IMR-90 (cell line): ENCODE data around the gene PHACTR2. TPM values are rescaled to one million over a fixed set of nuclear protein-coding genes. Genes with fewer than 3 reads are reported as not detected.

ENCODE experiments used
- ATAC-seq: fragments of 200-7000 bp; cut with Tn5 transposase; 2 replicates; pipeline ENCODE4 v1.9.1; 2020; ENCODE audit warnings: low read depth, mild to moderate bottlenecking, moderate library complexity
- BruUV-seq: library from RNA; stranded (reverse); fragments of 400-500 nt; replicated peaks from 2 replicates; lab custom pipeline; 2021; lab: Mats Ljungman, UMichigan
- CTCF ChIA-PET: fragments of 300-600 bp; formaldehyde crosslinking; extraction: SDS; loops from one replicate; lab custom pipeline; 2021; ENCODE audit warnings: antibody characterized with exemption; lab: Yijun Ruan, JAX
- POLR2A ChIA-PET: fragments of 300-600 bp; sonication (Branson Sonifier 250); formaldehyde crosslinking; loops from one replicate; lab custom pipeline; 2022; ENCODE audit warnings: antibody characterized with exemption; ENCODE audit not compliant: unreplicated experiment; lab: Charles Lee
- DNase-seq: peaks from one replicate; pipeline ENCODE4 v3.0.0; 2013
- H2AFZ ChIP-seq: replicated peaks from 2 replicates; pipeline ENCODE3; 2013; ENCODE audit warnings: low read length, mild to moderate bottlenecking; ENCODE audit not compliant: poor library complexity
- H2AK5ac ChIP-seq: 2 replicates; pipeline ENCODE4 v1.6.1; 2013; ENCODE audit warnings: low read depth, low read length, inconsistent platforms
- H2AK9ac ChIP-seq: replicated peaks from 2 replicates; pipeline ENCODE3; 2013; ENCODE audit warnings: mild to moderate bottlenecking, low read depth, low read length, moderate library complexity; ENCODE audit not compliant: poor library complexity
- H2BK120ac ChIP-seq: 2 replicates; pipeline ENCODE4 v1.6.1; 2013; ENCODE audit warnings: low read depth, low read length, inconsistent platforms
- H2BK15ac ChIP-seq: 3 replicates; pipeline ENCODE4 v1.6.1; 2013; ENCODE audit warnings: low read depth, low read length, inconsistent platforms
- H2BK20ac ChIP-seq: 2 replicates; pipeline ENCODE4 v1.6.1; 2013; ENCODE audit warnings: low read depth, mild to moderate bottlenecking, inconsistent platforms, low read length, moderate library complexity
- H2BK5ac ChIP-seq: 2 replicates; pipeline ENCODE4 v1.6.1; 2013; ENCODE audit warnings: mild to moderate bottlenecking, low read depth, low read length, inconsistent platforms; ENCODE audit not compliant: poor library complexity, severe bottlenecking
- H3K14ac ChIP-seq: replicated peaks from 2 replicates; pipeline ENCODE4 v1.6.1; 2013; ENCODE audit warnings: low read depth, low read length, inconsistent platforms
- H3K18ac ChIP-seq: 2 replicates; pipeline ENCODE4 v1.6.1; 2013; ENCODE audit warnings: low read depth, low read length, control low read depth
- H3K23ac ChIP-seq: 2 replicates; pipeline ENCODE4 v1.6.1; 2013; ENCODE audit warnings: low read depth, low read length, inconsistent platforms
- H3K27ac ChIP-seq: 2 replicates; pipeline ENCODE4 v1.5.1; 2013; ENCODE audit warnings: mild to moderate bottlenecking, control low read depth, low read length; ENCODE audit not compliant: insufficient read depth
- H3K27me3 ChIP-seq: 2 replicates; pipeline ENCODE4 v1.6.1; 2013; ENCODE audit warnings: low read length; ENCODE audit not compliant: control insufficient read depth, insufficient read depth
- H3K36me3 ChIP-seq: 2 replicates; pipeline ENCODE4 v1.6.1; 2013; ENCODE audit warnings: low read length, mixed read lengths; ENCODE audit not compliant: control insufficient read depth, insufficient read depth
- H3K4ac ChIP-seq: 2 replicates; pipeline ENCODE4 v1.6.1; 2013; ENCODE audit warnings: low read depth, low read length, inconsistent platforms
- H3K4me1 ChIP-seq: 2 replicates; pipeline ENCODE4 v1.6.1; 2013; ENCODE audit warnings: low read length, mixed read lengths; ENCODE audit not compliant: control insufficient read depth, insufficient read depth
- H3K4me2 ChIP-seq: 2 replicates; pipeline ENCODE4 v1.6.1; 2013; ENCODE audit warnings: low read depth, mild to moderate bottlenecking, control low read depth, low read length, moderate library complexity
- H3K4me3 ChIP-seq: 2 replicates; pipeline ENCODE4 v1.5.1; 2013; ENCODE audit warnings: low read depth, mild to moderate bottlenecking, control low read depth, low read length, moderate library complexity; ENCODE audit not compliant: insufficient read depth
- H3K56ac ChIP-seq: 2 replicates; pipeline ENCODE4 v1.6.1; 2013; ENCODE audit warnings: low read length, inconsistent platforms; ENCODE audit not compliant: insufficient read depth; ENCODE audit errors: extremely low read depth
- H3K79me1 ChIP-seq, 2 experiments: 2 replicates each; pipeline ENCODE4 v1.6.1; 2013; ENCODE audit warnings: low read length in 2 of 2, inconsistent platforms in 1 of 2, low read depth in 1 of 2
- H3K9ac ChIP-seq: 2 replicates; pipeline ENCODE4 v1.6.1; 2013; ENCODE audit warnings: low read depth, low read length, control low read depth
- H3K9me1 ChIP-seq: 2 replicates; pipeline ENCODE4 v1.6.1; 2013; ENCODE audit warnings: low read length, inconsistent platforms; ENCODE audit not compliant: insufficient read depth
- H3K9me3 ChIP-seq: 2 replicates; pipeline ENCODE4 v1.6.1; 2013; ENCODE audit warnings: low read length; ENCODE audit not compliant: control insufficient read depth, insufficient read depth
- H4K20me1 ChIP-seq: 2 replicates; pipeline ENCODE4 v1.6.1; 2013; ENCODE audit warnings: low read length, inconsistent platforms; ENCODE audit not compliant: insufficient read depth
- H4K5ac ChIP-seq: 2 replicates; pipeline ENCODE4 v1.6.1; 2013; ENCODE audit warnings: mild to moderate bottlenecking, low read depth, low read length, control low read depth
- H4K8ac ChIP-seq, 2 experiments: 2 replicates each; pipeline ENCODE4 v1.6.1; 2013; ENCODE audit warnings: low read depth in 2 of 2, low read length in 2 of 2, control low read depth in 1 of 2, inconsistent platforms in 1 of 2
- H4K91ac ChIP-seq: 2 replicates; pipeline ENCODE4 v1.6.1; 2013; ENCODE audit warnings: low read depth, low read length, inconsistent platforms; ENCODE audit not compliant: insufficient read depth
- BHLHE40 ChIP-seq: fragments of 150-350 bp; IDR thresholded peaks from 2 replicates; pipeline ENCODE4 v1.6.1; 2016; ENCODE audit warnings: mild to moderate bottlenecking, low read depth, low read length
- CEBPB ChIP-seq: IDR thresholded peaks from 2 replicates; pipeline ENCODE4 v1.6.1; 2012; ENCODE audit warnings: low read depth, low read length, improper control_type of control experiment
- CHD1 ChIP-seq: IDR thresholded peaks from 2 replicates; pipeline ENCODE4 v1.6.1; 2012; ENCODE audit warnings: low read depth, low read length, improper control_type of control experiment
- FOS ChIP-seq: fragments of 150-350 bp; IDR thresholded peaks from 2 replicates; pipeline ENCODE4 v1.6.1; 2016; ENCODE audit warnings: low read depth, low read length
- MAFK ChIP-seq: IDR thresholded peaks from 2 replicates; pipeline ENCODE4 v1.6.1; 2012; ENCODE audit warnings: low read depth, low read length, improper control_type of control experiment
- MAZ ChIP-seq: IDR thresholded peaks from 2 replicates; pipeline ENCODE4 v1.6.1; 2012; ENCODE audit warnings: low read depth, mild to moderate bottlenecking, low read length, improper control_type of control experiment, moderate library complexity, borderline replicate concordance
- MXI1 ChIP-seq: IDR thresholded peaks from 2 replicates; pipeline ENCODE4 v1.6.1; 2012; ENCODE audit warnings: low read depth, mild to moderate bottlenecking, low read length, moderate library complexity, borderline replicate concordance
- NFE2L2 ChIP-seq: fragments of 150-350 bp; IDR thresholded peaks from 2 replicates; pipeline ENCODE4 v1.6.1; 2016; ENCODE audit warnings: low read depth, mild to moderate bottlenecking, low read length
- POLR2A ChIP-seq: IDR thresholded peaks from 2 replicates; pipeline ENCODE4 v1.6.1; 2012; ENCODE audit warnings: mild to moderate bottlenecking, low read depth, low read length
- RAD21 ChIP-seq: IDR thresholded peaks from 2 replicates; pipeline ENCODE4 v1.6.1; 2012; ENCODE audit warnings: low read length, improper control_type of control experiment
- RCOR1 ChIP-seq: IDR thresholded peaks from 2 replicates; pipeline ENCODE4 v1.6.1; 2012; ENCODE audit warnings: mild to moderate bottlenecking, low read length, improper control_type of control experiment; ENCODE audit not compliant: insufficient replicate concordance
- RFX5 ChIP-seq: IDR thresholded peaks from 2 replicates; pipeline ENCODE4 v1.8.0; 2012; ENCODE audit warnings: low read depth, mild to moderate bottlenecking, low read length, moderate library complexity
- SMC3 ChIP-seq: fragments of 150-350 bp; IDR thresholded peaks from 2 replicates; pipeline ENCODE4 v1.6.1; 2016; ENCODE audit warnings: low read depth, mild to moderate bottlenecking, antibody characterized with exemption, low read length, moderate library complexity
- WGBS, 2 experiments: methylation state at CpG; one replicate each; pipeline versions ENCODE4 v1.1.5 to v1.1.7; 2013; ENCODE audit warnings: missing lambda C conversion rate in 2 of 2; ENCODE audit not compliant: insufficient read length in 1 of 2; ENCODE audit errors: extremely low coverage in 2 of 2; 5-methylcytosine and 5-hydroxymethylcytosine counted together
- dilution Hi-C: fragments of 300-500 bp; cut with HindIII; formaldehyde crosslinking; loops from one replicate; pipeline ENCODE4 v1.14.3; 2018; ENCODE audit warnings: low sequenced_read_pairs; ENCODE audit not compliant: unreplicated experiment
- in situ Hi-C: fragments of 300-500 bp; cut with MboI; formaldehyde crosslinking; loops from 3 replicates; pipeline ENCODE4 v1.14.3; 2019; ENCODE audit warnings: low sequenced_read_pairs, inconsistent platforms, mixed read lengths
- intact Hi-C: fragments of 100-400 bp; cut with micrococcal nuclease; formaldehyde crosslinking; loops from 2 replicates; pipeline ENCODE4 v1.10.0; 2022
- polyA plus RNA-seq, 3 experiments: library from polyadenylated mRNA; depleted of rRNA; stranded (reverse); fragments of >200 nt; gene quantifications; 2 replicates each; pipeline ENCODE4 v1.2.3, GENCODE V29; 2012; ENCODE audit warnings: low replicate concordance in 1 of 3
- total RNA-seq: library from RNA; depleted of rRNA; stranded (reverse); fragments of >200 nt; gene quantifications from 2 replicates; pipeline ENCODE4 v1.2.3, GENCODE V29; 2012
- TF ChIP-seq, protein P1 (sequence below): fragments of 150-350 bp; IDR thresholded peaks from 2 replicates; pipeline ENCODE4 v1.6.1; 2016; ENCODE audit warnings: low read depth, mild to moderate bottlenecking, low read length, moderate library complexity, borderline replicate concordance
- TF ChIP-seq, protein P2 (sequence below): fragments of 150-350 bp; IDR thresholded peaks from 2 replicates; pipeline ENCODE4 v1.6.1; 2017; ENCODE audit warnings: mild to moderate bottlenecking, antibody characterized with exemption, low read length, low read depth
- TF ChIP-seq, protein P3 (sequence below): conservative IDR thresholded peaks from 2 replicates; pipeline ENCODE4 v1.5.1; 2012; ENCODE audit warnings: mild to moderate bottlenecking, low read depth, low read length, improper control_type of control experiment

The PHACTR2 gene
- total and polyA plus RNA-seq, 2 of the 4 experiments (the other 2 are of a cell fraction) = 14.5 to 74.2 TPM

DNA sequence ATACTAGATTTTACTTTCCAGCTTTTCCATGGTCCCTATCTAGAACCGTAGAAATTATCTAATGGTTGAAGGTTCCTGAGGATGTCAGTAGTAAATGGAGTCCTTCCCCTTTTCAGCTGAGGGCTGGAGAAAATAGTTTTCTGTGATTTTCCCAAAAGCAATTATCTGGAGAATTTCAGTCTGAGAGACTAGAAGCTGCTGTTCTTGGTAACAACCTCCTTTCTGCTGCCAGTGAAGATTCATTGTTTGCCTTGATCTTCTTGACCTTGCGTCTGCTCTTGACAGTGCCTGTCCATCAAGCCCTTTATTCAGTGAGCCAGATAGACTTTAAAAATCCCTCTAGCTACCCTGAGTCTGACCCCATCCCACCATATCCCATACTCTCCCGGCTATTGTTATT is 73.1 kb downstream of the PHACTR2 start:
- H3K23ac ChIP-seq = no peak overlapping the region
- intact Hi-C loops (no loop called here), in situ Hi-C loops (no loop called here), dilution Hi-C loops (no loop called here)
- no peak overlapping the region for H3K14ac ChIP-seq
- no peaks in the 10 kb centered on the region for H4K20me1 ChIP-seq
- H3K27ac ChIP-seq = no peak overlapping the region
- no peak overlapping the region for H3K56ac ChIP-seq
- peaks cover 11% of the 10 kb centered on the region for H3K36me3 ChIP-seq
- no peak overlapping the region for H2AK5ac ChIP-seq
- POLR2A ChIA-PET = no interaction called here
- no peak overlapping the region for H2BK5ac ChIP-seq
- H2BK20ac ChIP-seq = no peak overlapping the region
- ATAC-seq = no peak
- TF ChIP-seq RAD21 = no peak
- TF ChIP-seq NFE2L2 = no peak
- TF ChIP-seq FOS = no peak
- TF ChIP-seq, protein P1, sequence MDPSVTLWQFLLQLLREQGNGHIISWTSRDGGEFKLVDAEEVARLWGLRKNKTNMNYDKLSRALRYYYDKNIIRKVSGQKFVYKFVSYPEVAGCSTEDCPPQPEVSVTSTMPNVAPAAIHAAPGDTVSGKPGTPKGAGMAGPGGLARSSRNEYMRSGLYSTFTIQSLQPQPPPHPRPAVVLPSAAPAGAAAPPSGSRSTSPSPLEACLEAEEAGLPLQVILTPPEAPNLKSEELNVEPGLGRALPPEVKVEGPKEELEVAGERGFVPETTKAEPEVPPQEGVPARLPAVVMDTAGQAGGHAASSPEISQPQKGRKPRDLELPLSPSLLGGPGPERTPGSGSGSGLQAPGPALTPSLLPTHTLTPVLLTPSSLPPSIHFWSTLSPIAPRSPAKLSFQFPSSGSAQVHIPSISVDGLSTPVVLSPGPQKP = no peak
- TF ChIP-seq POLR2A = no peak
- no peak for TF ChIP-seq MAZ
- TF ChIP-seq RCOR1 = no peak
- TF ChIP-seq BHLHE40 = no peak
- no peak for TF ChIP-seq SMC3
- TF ChIP-seq, protein P2, sequence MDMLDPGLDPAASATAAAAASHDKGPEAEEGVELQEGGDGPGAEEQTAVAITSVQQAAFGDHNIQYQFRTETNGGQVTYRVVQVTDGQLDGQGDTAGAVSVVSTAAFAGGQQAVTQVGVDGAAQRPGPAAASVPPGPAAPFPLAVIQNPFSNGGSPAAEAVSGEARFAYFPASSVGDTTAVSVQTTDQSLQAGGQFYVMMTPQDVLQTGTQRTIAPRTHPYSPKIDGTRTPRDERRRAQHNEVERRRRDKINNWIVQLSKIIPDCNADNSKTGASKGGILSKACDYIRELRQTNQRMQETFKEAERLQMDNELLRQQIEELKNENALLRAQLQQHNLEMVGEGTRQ = no peak
- TF ChIP-seq CHD1 = no peak
- TF ChIP-seq RFX5 = no peak
- no peak for TF ChIP-seq MAFK
- no peak for TF ChIP-seq CEBPB
- TF ChIP-seq, protein P3, sequence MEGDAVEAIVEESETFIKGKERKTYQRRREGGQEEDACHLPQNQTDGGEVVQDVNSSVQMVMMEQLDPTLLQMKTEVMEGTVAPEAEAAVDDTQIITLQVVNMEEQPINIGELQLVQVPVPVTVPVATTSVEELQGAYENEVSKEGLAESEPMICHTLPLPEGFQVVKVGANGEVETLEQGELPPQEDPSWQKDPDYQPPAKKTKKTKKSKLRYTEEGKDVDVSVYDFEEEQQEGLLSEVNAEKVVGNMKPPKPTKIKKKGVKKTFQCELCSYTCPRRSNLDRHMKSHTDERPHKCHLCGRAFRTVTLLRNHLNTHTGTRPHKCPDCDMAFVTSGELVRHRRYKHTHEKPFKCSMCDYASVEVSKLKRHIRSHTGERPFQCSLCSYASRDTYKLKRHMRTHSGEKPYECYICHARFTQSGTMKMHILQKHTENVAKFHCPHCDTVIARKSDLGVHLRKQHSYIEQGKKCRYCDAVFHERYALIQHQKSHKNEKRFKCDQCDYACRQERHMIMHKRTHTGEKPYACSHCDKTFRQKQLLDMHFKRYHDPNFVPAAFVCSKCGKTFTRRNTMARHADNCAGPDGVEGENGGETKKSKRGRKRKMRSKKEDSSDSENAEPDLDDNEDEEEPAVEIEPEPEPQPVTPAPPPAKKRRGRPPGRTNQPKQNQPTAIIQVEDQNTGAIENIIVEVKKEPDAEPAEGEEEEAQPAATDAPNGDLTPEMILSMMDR = no peak
- no peak for TF ChIP-seq MXI1
- H3K4me2 ChIP-seq = no peak overlapping the region
- peaks cover 14% of the 10 kb centered on the region for H3K4me1 ChIP-seq
- no peak overlapping the region; the same call in 1 of the 2 replicates for H4K5ac ChIP-seq
- H2BK120ac ChIP-seq = no peak overlapping the region
- no peak overlapping the region for H3K4me3 ChIP-seq
- no peak overlapping the region for H3K4ac ChIP-seq
- no peak overlapping the region; the same call in 1 of the 2 replicates for H3K18ac ChIP-seq
- no peak overlapping the region for H4K91ac ChIP-seq
- H2BK15ac ChIP-seq = no peak overlapping the region
- no peaks in the 10 kb centered on the region for H3K27me3 ChIP-seq
- no peaks in the 10 kb centered on the region for H3K9me3 ChIP-seq
- CTCF ChIA-PET = interaction anchor here (0.9 kb wide), 1 partner anchor 14 kb away, joined by 3 read pairs; no protein-coding TSS in a partner anchor
- H4K8ac ChIP-seq = no peak overlapping the region
- H3K9ac ChIP-seq = no peak overlapping the region
- DNase-seq = no peak
- WGBS, 2 experiments = 57% methylated on average over 2 of the region's 3 CpGs; no CpG with 5 or more reads in 1 of the 2 experiments
- H2AFZ ChIP-seq = no peak overlapping the region
- H3K9me1 ChIP-seq = peaks cover 14% of the 10 kb centered on the region
- BruUV-seq = no TSS peak
- no peak overlapping the region for H2AK9ac ChIP-seq
- peaks cover 18 to 54% of the 10 kb centered on the region in 2 experiments for H3K79me1 ChIP-seq
